ENCODE data around the gene GNB1.
"Not testable (repeated sequence)": the region's sequence is repeated elsewhere in the genome, so short reads cannot be mapped to it uniquely, and the experiment has no call there.

The GNB1 gene

GRCh38 chr1:1861761-1862310 lies 29.1 kb downstream of the GNB1 start:
- not testable (repeated sequence) for DNase-seq (ENCODE audit: low read depth in 2 of 2, low spot score in 1 of 2)

- DNase-seq (ENCODE audit: low read depth in 2 of 2, low spot score in 1 of 2), result no peak
Observed at GRCh38 chr1:1861339-1861730, 29.6 kb downstream of the GNB1 start.

GRCh38 chr1:1859970-1860697 lies 30.8 kb downstream of the GNB1 start:
- not testable (repeated sequence) for DNase-seq (ENCODE audit: low read depth in 2 of 2, low spot score in 1 of 2)

GRCh38 chr1:1858382-1859086 lies 32.4 kb downstream of the GNB1 start:
- no peak for DNase-seq (ENCODE audit: low read depth in 2 of 2, low spot score in 1 of 2)

- no peak for DNase-seq (ENCODE audit: low read depth in 2 of 2, low spot score in 1 of 2)
Observed at GRCh38 chr1:1857096-1857703, 33.7 kb downstream of the GNB1 start.

- DNase-seq (ENCODE audit: low read depth in 2 of 2, low spot score in 1 of 2), result not testable (repeated sequence)
Observed at GRCh38 chr1:1856161-1856560, 34.7 kb downstream of the GNB1 start.

GRCh38 chr1:1853593-1854257 lies 37.2 kb downstream of the GNB1 start:
- no peak for DNase-seq (ENCODE audit: low read depth in 2 of 2, low spot score in 1 of 2)

- no peak for DNase-seq (ENCODE audit: low read depth in 2 of 2, low spot score in 1 of 2)
Observed at GRCh38 chr1:1852619-1853414, 38.1 kb downstream of the GNB1 start.

- no peak for DNase-seq (ENCODE audit: low read depth in 2 of 2, low spot score in 1 of 2)
Observed at GRCh38 chr1:1847890-1848289, 43.0 kb downstream of the GNB1 start.

GRCh38 chr1:1847061-1847850 lies 43.6 kb downstream of the GNB1 start:
- DNase-seq (ENCODE audit: low read depth in 2 of 2, low spot score in 1 of 2), result no peak

GRCh38 chr1:1846386-1846918 lies 44.4 kb downstream of the GNB1 start:
- DNase-seq (ENCODE audit: low read depth in 2 of 2, low spot score in 1 of 2), result no peak

GRCh38 chr1:1842360-1843146 lies 48.3 kb downstream of the GNB1 start:
- DNase-seq (ENCODE audit: low read depth in 2 of 2, low spot score in 1 of 2), result no peak

GRCh38 chr1:1841575-1841995 lies 49.3 kb downstream of the GNB1 start:
- no peak for DNase-seq (ENCODE audit: low read depth in 2 of 2, low spot score in 1 of 2)

- DNase-seq (ENCODE audit: low read depth in 2 of 2, low spot score in 1 of 2), result no peak
Observed at GRCh38 chr1:1839311-1839965, 51.4 kb downstream of the GNB1 start.

GRCh38 chr1:1836119-1836518 lies 54.8 kb downstream of the GNB1 start:
- no peak for DNase-seq (ENCODE audit: low read depth in 2 of 2, low spot score in 1 of 2)

GRCh38 chr1:1835546-1835945 lies 55.3 kb downstream of the GNB1 start:
- no peak for DNase-seq (ENCODE audit: low read depth in 2 of 2, low spot score in 1 of 2)

GRCh38 chr1:1833916-1834325 lies 57.0 kb downstream of the GNB1 start:
- no peak for DNase-seq (ENCODE audit: low read depth in 2 of 2, low spot score in 1 of 2)

- DNase-seq (ENCODE audit: low read depth in 2 of 2, low spot score in 1 of 2), result no peak
Observed at GRCh38 chr1:1833456-1833855, 57.4 kb downstream of the GNB1 start.
